K562 (cell line): ENCODE data around the gene OR2V2.
"Not testable (repeated sequence)": the region's sequence is repeated elsewhere in the genome, so short reads cannot be mapped to it uniquely, and the experiment has no call there.

ENCODE experiments used
- CTCF ChIP-seq, 3 experiments: IDR thresholded peaks in 2 of 3; conservative IDR thresholded peaks in 1 of 3; 2 replicates each; pipeline ENCODE4 v1.5.1; 2011 to 2012; ENCODE audit warnings: low read length in 3 of 3, mild to moderate bottlenecking in 3 of 3, control low read depth in 2 of 3, improper control_type of control experiment in 1 of 3, inconsistent platforms in 1 of 3, low read depth in 1 of 3, mixed read lengths in 1 of 3, moderate library complexity in 1 of 3; ENCODE audit not compliant: insufficient read depth in 2 of 3
- IRF9 ChIP-seq: fragments of 450-650 bp; IDR thresholded peaks from 2 replicates; pipeline ENCODE4 v1.6.1; 2016; ENCODE audit warnings: missing biosample characterization, missing genetic modification characterization
- SMC3 ChIP-seq: conservative IDR thresholded peaks from 2 replicates; pipeline ENCODE4 v1.6.1; 2011; ENCODE audit warnings: low read depth, low read length, improper control_type of control experiment; ENCODE audit not compliant: insufficient read depth
- ZNF507 ChIP-seq: conservative IDR thresholded peaks from 2 replicates; pipeline ENCODE4 v1.6.1; 2017; ENCODE audit warnings: missing genetic modification characterization, missing compliant biosample characterization

GRCh38 chr5:181130081-181130480 lies 17.3 kb upstream of the OR2V2 start:
- TF ChIP-seq IRF9 (tag); CTCF (IDR thresholded peaks at IDR 0.05 in 2 of 3, conservative IDR thresholded peaks at IDR 0.05 in 1 of 3; ENCODE audit: insufficient read depth in 2 of 3, low read depth in 1 of 3, low read length in 3 of 3); SMC3; ZNF507 (tag): not testable (repeated sequence)
